IMR-90 (cell line): ENCODE data around the gene TCEAL5. TPM values are rescaled to one million over a fixed set of nuclear protein-coding genes. Genes with fewer than 3 reads are reported as not detected.

Experiments used
- ATAC-seq: fragments of 200-7000 bp; cut with Tn5 transposase; 2 replicates; pipeline ENCODE4 v1.9.1; 2020; ENCODE audit warnings: low read depth, mild to moderate bottlenecking, moderate library complexity
- Bru-seq: library from RNA; stranded (reverse); fragments of 400-500 nt; gene quantifications from one replicate; lab custom pipeline; 2021; lab: Mats Ljungman, UMichigan
- BruChase-seq, 2 experiments: library from RNA; stranded (reverse); fragments of 400-500 nt; gene quantifications; one replicate each; lab custom pipeline; 2021; lab: Mats Ljungman, UMichigan
- BruUV-seq: library from RNA; stranded (reverse); fragments of 400-500 nt; replicated peaks from 2 replicates; lab custom pipeline; 2021; lab: Mats Ljungman, UMichigan
- CTCF ChIA-PET: fragments of 300-600 bp; formaldehyde crosslinking; extraction: SDS; loops from one replicate; lab custom pipeline; 2021; ENCODE audit warnings: antibody characterized with exemption; lab: Yijun Ruan, JAX
- POLR2A ChIA-PET: fragments of 300-600 bp; sonication (Branson Sonifier 250); formaldehyde crosslinking; loops from one replicate; lab custom pipeline; 2022; ENCODE audit warnings: antibody characterized with exemption; ENCODE audit not compliant: unreplicated experiment; lab: Charles Lee
- DNase-seq: peaks from one replicate; pipeline ENCODE4 v3.0.0; 2013
- H2AFZ ChIP-seq: replicated peaks from 2 replicates; pipeline ENCODE3; 2013; ENCODE audit warnings: low read length, mild to moderate bottlenecking; ENCODE audit not compliant: poor library complexity
- H2AK5ac ChIP-seq: 2 replicates; pipeline ENCODE4 v1.6.1; 2013; ENCODE audit warnings: low read depth, low read length, inconsistent platforms
- H2AK9ac ChIP-seq: replicated peaks from 2 replicates; pipeline ENCODE3; 2013; ENCODE audit warnings: mild to moderate bottlenecking, low read depth, low read length, moderate library complexity; ENCODE audit not compliant: poor library complexity
- H2BK120ac ChIP-seq: 2 replicates; pipeline ENCODE4 v1.6.1; 2013; ENCODE audit warnings: low read depth, low read length, inconsistent platforms
- H2BK15ac ChIP-seq: 3 replicates; pipeline ENCODE4 v1.6.1; 2013; ENCODE audit warnings: low read depth, low read length, inconsistent platforms
- H2BK20ac ChIP-seq: 2 replicates; pipeline ENCODE4 v1.6.1; 2013; ENCODE audit warnings: low read depth, mild to moderate bottlenecking, inconsistent platforms, low read length, moderate library complexity
- H2BK5ac ChIP-seq: 2 replicates; pipeline ENCODE4 v1.6.1; 2013; ENCODE audit warnings: mild to moderate bottlenecking, low read depth, low read length, inconsistent platforms; ENCODE audit not compliant: poor library complexity, severe bottlenecking
- H3K14ac ChIP-seq: replicated peaks from 2 replicates; pipeline ENCODE4 v1.6.1; 2013; ENCODE audit warnings: low read depth, low read length, inconsistent platforms
- H3K18ac ChIP-seq: 2 replicates; pipeline ENCODE4 v1.6.1; 2013; ENCODE audit warnings: low read depth, low read length, control low read depth
- H3K23ac ChIP-seq: 2 replicates; pipeline ENCODE4 v1.6.1; 2013; ENCODE audit warnings: low read depth, low read length, inconsistent platforms
- H3K27ac ChIP-seq: 2 replicates; pipeline ENCODE4 v1.5.1; 2013; ENCODE audit warnings: mild to moderate bottlenecking, control low read depth, low read length; ENCODE audit not compliant: insufficient read depth
- H3K27me3 ChIP-seq: 2 replicates; pipeline ENCODE4 v1.6.1; 2013; ENCODE audit warnings: low read length; ENCODE audit not compliant: control insufficient read depth, insufficient read depth
- H3K36me3 ChIP-seq: 2 replicates; pipeline ENCODE4 v1.6.1; 2013; ENCODE audit warnings: low read length, mixed read lengths; ENCODE audit not compliant: control insufficient read depth, insufficient read depth
- H3K4ac ChIP-seq: 2 replicates; pipeline ENCODE4 v1.6.1; 2013; ENCODE audit warnings: low read depth, low read length, inconsistent platforms
- H3K4me1 ChIP-seq: 2 replicates; pipeline ENCODE4 v1.6.1; 2013; ENCODE audit warnings: low read length, mixed read lengths; ENCODE audit not compliant: control insufficient read depth, insufficient read depth
- H3K4me2 ChIP-seq: 2 replicates; pipeline ENCODE4 v1.6.1; 2013; ENCODE audit warnings: low read depth, mild to moderate bottlenecking, control low read depth, low read length, moderate library complexity
- H3K4me3 ChIP-seq: 2 replicates; pipeline ENCODE4 v1.5.1; 2013; ENCODE audit warnings: low read depth, mild to moderate bottlenecking, control low read depth, low read length, moderate library complexity; ENCODE audit not compliant: insufficient read depth
- H3K56ac ChIP-seq: 2 replicates; pipeline ENCODE4 v1.6.1; 2013; ENCODE audit warnings: low read length, inconsistent platforms; ENCODE audit not compliant: insufficient read depth; ENCODE audit errors: extremely low read depth
- H3K79me1 ChIP-seq, 2 experiments: 2 replicates each; pipeline ENCODE4 v1.6.1; 2013; ENCODE audit warnings: low read length in 2 of 2, inconsistent platforms in 1 of 2, low read depth in 1 of 2
- H3K9ac ChIP-seq: 2 replicates; pipeline ENCODE4 v1.6.1; 2013; ENCODE audit warnings: low read depth, low read length, control low read depth
- H3K9me1 ChIP-seq: 2 replicates; pipeline ENCODE4 v1.6.1; 2013; ENCODE audit warnings: low read length, inconsistent platforms; ENCODE audit not compliant: insufficient read depth
- H3K9me3 ChIP-seq: 2 replicates; pipeline ENCODE4 v1.6.1; 2013; ENCODE audit warnings: low read length; ENCODE audit not compliant: control insufficient read depth, insufficient read depth
- H4K20me1 ChIP-seq: 2 replicates; pipeline ENCODE4 v1.6.1; 2013; ENCODE audit warnings: low read length, inconsistent platforms; ENCODE audit not compliant: insufficient read depth
- H4K5ac ChIP-seq: 2 replicates; pipeline ENCODE4 v1.6.1; 2013; ENCODE audit warnings: mild to moderate bottlenecking, low read depth, low read length, control low read depth
- H4K8ac ChIP-seq, 2 experiments: 2 replicates each; pipeline ENCODE4 v1.6.1; 2013; ENCODE audit warnings: low read depth in 2 of 2, low read length in 2 of 2, control low read depth in 1 of 2, inconsistent platforms in 1 of 2
- H4K91ac ChIP-seq: 2 replicates; pipeline ENCODE4 v1.6.1; 2013; ENCODE audit warnings: low read depth, low read length, inconsistent platforms; ENCODE audit not compliant: insufficient read depth
- ELK1 ChIP-seq: fragments of 150-350 bp; IDR thresholded peaks from 2 replicates; pipeline ENCODE4 v1.6.1; 2016; ENCODE audit warnings: low read depth, mild to moderate bottlenecking, low read length, moderate library complexity, borderline replicate concordance
- MAZ ChIP-seq: IDR thresholded peaks from 2 replicates; pipeline ENCODE4 v1.6.1; 2012; ENCODE audit warnings: low read depth, mild to moderate bottlenecking, low read length, improper control_type of control experiment, moderate library complexity, borderline replicate concordance
- MXI1 ChIP-seq: IDR thresholded peaks from 2 replicates; pipeline ENCODE4 v1.6.1; 2012; ENCODE audit warnings: low read depth, mild to moderate bottlenecking, low read length, moderate library complexity, borderline replicate concordance
- POLR2A ChIP-seq: IDR thresholded peaks from 2 replicates; pipeline ENCODE4 v1.6.1; 2012; ENCODE audit warnings: mild to moderate bottlenecking, low read depth, low read length
- RAD21 ChIP-seq: IDR thresholded peaks from 2 replicates; pipeline ENCODE4 v1.6.1; 2012; ENCODE audit warnings: low read length, improper control_type of control experiment
- WGBS, 2 experiments: methylation state at CpG; one replicate each; pipeline versions ENCODE4 v1.1.5 to v1.1.7; 2013; ENCODE audit warnings: missing lambda C conversion rate in 2 of 2; ENCODE audit not compliant: insufficient read length in 1 of 2; ENCODE audit errors: extremely low coverage in 2 of 2; 5-methylcytosine and 5-hydroxymethylcytosine counted together
- dilution Hi-C: fragments of 300-500 bp; cut with HindIII; formaldehyde crosslinking; loops from one replicate; pipeline ENCODE4 v1.14.3; 2018; ENCODE audit warnings: low sequenced_read_pairs; ENCODE audit not compliant: unreplicated experiment
- in situ Hi-C: fragments of 300-500 bp; cut with MboI; formaldehyde crosslinking; loops from 3 replicates; pipeline ENCODE4 v1.14.3; 2019; ENCODE audit warnings: low sequenced_read_pairs, inconsistent platforms, mixed read lengths
- intact Hi-C: fragments of 100-400 bp; cut with micrococcal nuclease; formaldehyde crosslinking; loops from 2 replicates; pipeline ENCODE4 v1.10.0; 2022
- long read RNA-seq: library from polyadenylated mRNA; unstranded; transcript quantifications from one replicate; pipeline ENCODE4 v2.0.0, GENCODE V29; 2021; ENCODE audit not compliant: unreplicated experiment
- polyA plus RNA-seq, 3 experiments: library from polyadenylated mRNA; depleted of rRNA; stranded (reverse); fragments of >200 nt; gene quantifications; 2 replicates each; pipeline ENCODE4 v1.2.3, GENCODE V29; 2012; ENCODE audit warnings: low replicate concordance in 1 of 3
- total RNA-seq: library from RNA; depleted of rRNA; stranded (reverse); fragments of >200 nt; gene quantifications from 2 replicates; pipeline ENCODE4 v1.2.3, GENCODE V29; 2012; rRNA removed

Gene TCEAL5
- total RNA-seq, result not detected in 2 replicates
- not detected in 2 replicates for polyA plus RNA-seq (2012; rRNA removed)
- not detected in 2 replicates for polyA plus RNA-seq (2012; cell fraction: cytosol; rRNA removed)
- polyA plus RNA-seq (2012; cell fraction: nucleus; rRNA removed; ENCODE audit: low replicate concordance), result not detected in 2 replicates
- Bru-seq, nascent RNA, result not detected
- not detected for BruChase-seq, experiment 1, labeled RNA remaining after a 6-hour chase
- not detected for BruChase-seq, experiment 2, labeled RNA remaining after a 2-hour chase
- long read RNA-seq, result 0 reads

- TF ChIP-seq MXI1 (no peak), RAD21 (no peak), ELK1 (no peak), MAZ (no peak), POLR2A (no peak)
- no peaks in the 10 kb centered on the region for H3K36me3 ChIP-seq
- H2BK120ac ChIP-seq, result no peak within 1 kb of the TSS
- in situ Hi-C loops (no loop called here), dilution Hi-C loops (no loop called here), intact Hi-C loops (no loop called here)
- H2BK15ac ChIP-seq, result no peak within 1 kb of the TSS
- H4K20me1 ChIP-seq, result no peaks in the 10 kb centered on the region
- no peak within 1 kb of the TSS for H2AK9ac ChIP-seq
- ATAC-seq (no peak), DNase-seq (no peak)
- H2BK20ac ChIP-seq, result no peak within 1 kb of the TSS
- H3K18ac ChIP-seq, result no peak within 1 kb of the TSS
- H3K4ac ChIP-seq, result no peak within 1 kb of the TSS
- no peak within 1 kb of the TSS for H3K27ac ChIP-seq
- no peaks in the 10 kb centered on the region for H3K4me1 ChIP-seq
- H4K5ac ChIP-seq, result no peak within 1 kb of the TSS
- H3K23ac ChIP-seq, result no peak within 1 kb of the TSS
- H3K27me3 ChIP-seq, result peaks cover 41% of the 10 kb centered on the region
- H3K9ac ChIP-seq, result no peak within 1 kb of the TSS
- H3K9me3 ChIP-seq, result no peaks in the 10 kb centered on the region
- H4K8ac ChIP-seq, result no peak within 1 kb of the TSS
- H3K9me1 ChIP-seq, result no peaks in the 10 kb centered on the region
- CTCF ChIA-PET, result no interaction called here
- H2BK5ac ChIP-seq, result no peak within 1 kb of the TSS
- H3K79me1 ChIP-seq, result no peaks in the 10 kb centered on the region
- BruUV-seq, result no TSS peak
- WGBS, 2 experiments, result no CpG with 5 or more reads among the region's 17 CpGs
- POLR2A ChIA-PET, result no interaction called here
- no peak within 1 kb of the TSS for H3K56ac ChIP-seq
- no peak within 1 kb of the TSS for H3K4me3 ChIP-seq
- no peak within 1 kb of the TSS for H3K14ac ChIP-seq
- no peak within 1 kb of the TSS for H4K91ac ChIP-seq
- H2AK5ac ChIP-seq, result no peak within 1 kb of the TSS
- H2AFZ ChIP-seq, result no peak within 1 kb of the TSS
- no peak within 1 kb of the TSS for H3K4me2 ChIP-seq
Observed at GRCh38 chrX:103276581-103277002, at the start of gene TCEAL5. TSS of gene TCEAL5 (minus strand) at chrX:103276750. CDS start at chrX:103274563, 2,187 bp downstream.
